Measurements from ENCODE around the gene C4A. TPM values are rescaled to one million over a fixed set of nuclear protein-coding genes. Genes with fewer than 3 reads are reported as not detected.

C4A gene
- total and polyA plus RNA-seq, 2 of the 13 experiments (the other 11 are each of a cell fraction or from before 2014, with no cell fraction given), result 165 to 478 TPM

- TF ChIP-seq ZNF609 (CRISPR knock-in tag; IDR thresholded peaks at IDR 0.05; ENCODE audit: borderline replicate concordance), result no peak
- TF ChIP-seq RFXANK (CRISPR knock-in tag; IDR thresholded peaks at IDR 0.05), result no peak
- no peak for TF ChIP-seq ZNF749 (CRISPR knock-in tag; IDR thresholded peaks at IDR 0.05; ENCODE audit: borderline replicate concordance)
- no peak for TF ChIP-seq ETS1 (CRISPR knock-in tag; IDR thresholded peaks at IDR 0.05)
- TF ChIP-seq ZNF710 (CRISPR knock-in tag; IDR thresholded peaks at IDR 0.05; ENCODE audit: borderline replicate concordance), result 0 out of 2 replicates have a peak, but pooled peaks have one; percentile 24
- no peak for TF ChIP-seq REL (CRISPR knock-in tag; conservative IDR thresholded peaks at IDR 0.05)
- no peak for TF ChIP-seq PHF8 (CRISPR knock-in tag; IDR thresholded peaks at IDR 0.05)
- TF ChIP-seq ZNF569 (CRISPR knock-in tag; IDR thresholded peaks at IDR 0.05; ENCODE audit: borderline replicate concordance), result no peak
- no peak for TF ChIP-seq KDM1A (CRISPR knock-in tag; IDR thresholded peaks at IDR 0.05)
- TF ChIP-seq MAX (IDR thresholded peaks at IDR 0.05), result peak; percentile 38; the same call in 1 of the 2 replicates
- no peak for TF ChIP-seq PAWR (CRISPR knock-in tag; IDR thresholded peaks at IDR 0.05; ENCODE audit: borderline replicate concordance)
- TF ChIP-seq ZNF282 (IDR thresholded peaks at IDR 0.05; ENCODE audit: partially characterized antibody), result no peak
- TF ChIP-seq MIXL1 (CRISPR knock-in tag; IDR thresholded peaks at IDR 0.05), result no peak
- TF ChIP-seq ZEB1 (IDR thresholded peaks at IDR 0.05; ENCODE audit: insufficient replicate concordance, low read depth), result no peak
- TF ChIP-seq NFIC (IDR thresholded peaks at IDR 0.05; ENCODE audit: low read length), result no peak
- no peak for TF ChIP-seq MED8 (CRISPR knock-in tag; IDR thresholded peaks at IDR 0.05; ENCODE audit: insufficient replicate concordance)
- no peak for TF ChIP-seq THAP9 (CRISPR knock-in tag; IDR thresholded peaks at IDR 0.05; ENCODE audit: borderline replicate concordance)
These were observed 64.7 kb downstream of the C4A start (continued) for GRCh38 chr6:32046450-32047083.

All from HepG2 (cell line).